HepG2 (cell line): ENCODE measurements around the gene GRB2.

Source experiments
- BHLHE40 ChIP-seq: IDR thresholded peaks from 2 replicates; pipeline ENCODE4 v1.6.1; 2011; ENCODE audit warnings: low read length, improper control_type of control experiment
- NFIC ChIP-seq: IDR thresholded peaks from 2 replicates; pipeline ENCODE4 v1.6.1; 2012; ENCODE audit warnings: mild to moderate bottlenecking, low read length, inconsistent platforms
- USF2 ChIP-seq, 2 experiments: sonication (generic) in 1 of 2; formaldehyde crosslinking in 1 of 2; IDR thresholded peaks; 2 replicates each; pipeline versions ENCODE4 v1.5.1 to v1.6.1; 2011 to 2020; ENCODE audit warnings: borderline replicate concordance in 1 of 2, low read depth in 1 of 2, low read length in 1 of 2, mild to moderate bottlenecking in 1 of 2, missing genetic modification reagents in 1 of 2, moderate library complexity in 1 of 2
- ZNF556 ChIP-seq: sonication (generic); formaldehyde crosslinking; IDR thresholded peaks from 2 replicates; pipeline ENCODE4 v1.4.0; 2020; ENCODE audit warnings: mild to moderate bottlenecking, missing genetic modification reagents, borderline replicate concordance
- ZSCAN22 ChIP-seq: sonication (generic); formaldehyde crosslinking; IDR thresholded peaks from 2 replicates; pipeline ENCODE4 v1.4.0; 2020; ENCODE audit warnings: mild to moderate bottlenecking, missing genetic modification reagents

GRCh38 chr17:75439287-75439686, 33.8 kb upstream of the GRB2 start:
- no peak for TF ChIP-seq NFIC
- no peak for TF ChIP-seq ZNF556 (CRISPR knock-in tag)
- no peak for TF ChIP-seq BHLHE40
- no peak for TF ChIP-seq USF2 (IDR thresholded peaks at IDR 0.05; ENCODE audit: low read depth, low read length)
- TF ChIP-seq USF2 (CRISPR knock-in tag; IDR thresholded peaks at IDR 0.05; ENCODE audit: borderline replicate concordance): no peak
- TF ChIP-seq ZSCAN22 (CRISPR knock-in tag): no peak
